Cardiac muscle cell (in vitro differentiated cells and primary cell): ENCODE data around the gene SIRPB2. TPM values are rescaled to one million over a fixed set of nuclear protein-coding genes. Genes with fewer than 3 reads are reported as not detected.

Experiments used
- DNase-seq, 2 donors: peaks; one replicate each; pipeline versions ENCODE4 v3.0.0 to v3.0.0-alpha.2; 2010 to 2017; ENCODE audit warnings: low read depth in 1 of 2, low spot score in 1 of 2
- H3K27ac ChIP-seq: fragments of 200-600 bp; sonication (generic); 2 replicates; pipeline ENCODE4 v1.5.1; 2016
- H3K27me3 ChIP-seq: fragments of 200-600 bp; sonication (generic); 2 replicates; pipeline ENCODE4 v1.6.0; 2016; ENCODE audit warnings: control low read depth
- H3K36me3 ChIP-seq: fragments of 200-600 bp; sonication (generic); 2 replicates; pipeline ENCODE4 v1.5.1; 2016; ENCODE audit warnings: control low read depth
- H3K4me1 ChIP-seq: fragments of 200-600 bp; sonication (generic); 2 replicates; pipeline ENCODE4 v1.8.1; 2017; ENCODE audit warnings: low read depth, mild to moderate bottlenecking, mixed run types
- H3K4me3 ChIP-seq: fragments of 200-600 bp; sonication (generic); 2 replicates; pipeline ENCODE4 v1.5.1; 2016; ENCODE audit warnings: mild to moderate bottlenecking
- H3K9me3 ChIP-seq: fragments of 200-600 bp; sonication (generic); 2 replicates; pipeline ENCODE4 v1.5.1; 2017; ENCODE audit warnings: low read depth, mild to moderate bottlenecking, control low read depth
- polyA plus RNA-seq: library from polyadenylated mRNA; unstranded; fragments of >200 nt; fragmentation: Nextera tagmentation; extraction: Ambion mirVana; gene quantifications from 2 replicates; pipeline ENCODE4 v1.2.1, GENCODE V29; 2016
- total RNA-seq: library from RNA; depleted of rRNA; stranded (reverse); fragments of >200 nt; gene quantifications from 2 replicates; pipeline ENCODE4 v1.2.3, GENCODE V29; 2016
- TF ChIP-seq, protein P1 (sequence below): IDR thresholded peaks from 2 replicates; pipeline ENCODE4 v1.5.1; 2012; ENCODE audit warnings: low read depth, mild to moderate bottlenecking, low read length

SIRPB2 gene
- total and polyA plus RNA-seq, 2 experiments from 2014 or later: not detected

DNA sequence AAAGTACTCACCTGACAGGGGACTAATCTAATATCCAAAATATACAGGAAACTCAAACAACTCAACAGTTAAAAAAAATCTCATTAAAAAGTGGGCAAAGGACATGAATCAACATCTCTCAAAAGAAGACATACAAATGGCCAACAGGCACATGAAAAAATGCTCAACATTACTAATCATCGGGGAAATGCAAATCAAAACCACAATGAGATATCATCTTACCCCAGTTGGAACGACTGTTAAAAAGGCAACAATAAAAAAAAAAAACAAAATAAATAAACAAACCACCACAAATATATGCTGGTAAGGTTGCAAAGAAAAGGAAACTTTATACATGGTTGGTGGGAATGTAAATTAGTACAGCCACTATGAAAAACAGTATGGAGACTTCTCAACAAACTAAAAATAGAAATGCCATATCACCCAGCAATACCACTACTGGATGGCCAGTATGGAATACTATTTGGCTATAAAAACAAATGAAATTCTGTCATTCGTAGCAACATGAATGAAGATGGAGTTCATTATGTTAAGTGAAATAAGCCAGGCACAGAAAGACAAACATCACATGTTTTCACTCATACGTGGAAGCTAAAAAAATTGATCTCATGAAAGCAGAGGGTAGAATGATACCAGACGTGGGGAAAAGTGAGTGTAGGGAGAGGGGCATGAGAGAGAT, 6.6 kb downstream of the SIRPB2 start:
- TF ChIP-seq, protein P1, sequence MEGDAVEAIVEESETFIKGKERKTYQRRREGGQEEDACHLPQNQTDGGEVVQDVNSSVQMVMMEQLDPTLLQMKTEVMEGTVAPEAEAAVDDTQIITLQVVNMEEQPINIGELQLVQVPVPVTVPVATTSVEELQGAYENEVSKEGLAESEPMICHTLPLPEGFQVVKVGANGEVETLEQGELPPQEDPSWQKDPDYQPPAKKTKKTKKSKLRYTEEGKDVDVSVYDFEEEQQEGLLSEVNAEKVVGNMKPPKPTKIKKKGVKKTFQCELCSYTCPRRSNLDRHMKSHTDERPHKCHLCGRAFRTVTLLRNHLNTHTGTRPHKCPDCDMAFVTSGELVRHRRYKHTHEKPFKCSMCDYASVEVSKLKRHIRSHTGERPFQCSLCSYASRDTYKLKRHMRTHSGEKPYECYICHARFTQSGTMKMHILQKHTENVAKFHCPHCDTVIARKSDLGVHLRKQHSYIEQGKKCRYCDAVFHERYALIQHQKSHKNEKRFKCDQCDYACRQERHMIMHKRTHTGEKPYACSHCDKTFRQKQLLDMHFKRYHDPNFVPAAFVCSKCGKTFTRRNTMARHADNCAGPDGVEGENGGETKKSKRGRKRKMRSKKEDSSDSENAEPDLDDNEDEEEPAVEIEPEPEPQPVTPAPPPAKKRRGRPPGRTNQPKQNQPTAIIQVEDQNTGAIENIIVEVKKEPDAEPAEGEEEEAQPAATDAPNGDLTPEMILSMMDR: no peak
- no peak overlapping the region for H3K4me3 ChIP-seq
- H3K27ac ChIP-seq: no peak overlapping the region
- H3K36me3 ChIP-seq: no peaks in the 10 kb centered on the region
- H3K27me3 ChIP-seq: peaks cover 13% of the 10 kb centered on the region
- H3K4me1 ChIP-seq: no peaks in the 10 kb centered on the region
- no peak for DNase-seq
- no peaks in the 10 kb centered on the region for H3K9me3 ChIP-seq

DNA sequence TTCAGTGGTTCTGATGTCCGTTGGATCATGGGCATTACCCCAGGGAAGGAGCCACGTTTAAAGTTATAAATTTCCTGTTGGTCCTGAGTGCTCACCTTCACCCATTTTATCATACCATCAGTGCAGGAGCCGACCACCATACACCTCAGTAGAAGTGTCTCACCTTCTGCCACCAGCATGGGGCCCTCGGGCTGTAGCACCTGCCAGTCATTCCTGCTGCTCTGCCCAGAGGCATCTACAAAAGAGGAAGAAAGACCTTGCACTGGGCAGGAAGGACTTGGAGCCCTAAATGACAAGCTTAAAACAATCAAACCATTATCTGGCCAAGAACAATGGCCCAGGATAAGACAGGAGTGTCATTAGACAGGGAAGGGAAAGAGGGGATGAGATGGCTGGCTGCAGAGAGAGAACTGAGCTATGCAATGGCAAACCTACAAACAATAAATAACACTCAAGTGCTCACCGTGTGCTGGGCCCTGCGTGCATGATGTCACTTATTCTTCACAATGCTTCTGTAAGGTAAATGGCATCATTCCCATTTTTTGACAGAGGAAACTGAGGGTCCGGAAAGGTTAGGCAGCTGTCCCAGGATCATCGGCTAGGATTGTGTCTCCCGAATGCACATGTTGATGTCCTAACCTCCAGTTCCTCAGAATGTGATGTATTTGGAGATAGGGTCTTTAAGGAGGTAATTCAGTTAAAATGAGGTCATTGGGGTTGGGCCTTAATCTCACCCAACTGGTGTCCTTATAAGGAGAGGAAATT, 11.2 kb downstream of the SIRPB2 start:
- Histone ChIP-seq H3K9me3 (no peaks in the 10 kb centered on the region), H3K36me3 (no peaks in the 10 kb centered on the region), H3K27ac (no peak overlapping the region), H3K4me1 (no peaks in the 10 kb centered on the region), H3K27me3 (peaks cover 2% of the 10 kb centered on the region), H3K4me3 (no peak overlapping the region)
- TF ChIP-seq, protein P1: no peak
- no peak for DNase-seq

DNA sequence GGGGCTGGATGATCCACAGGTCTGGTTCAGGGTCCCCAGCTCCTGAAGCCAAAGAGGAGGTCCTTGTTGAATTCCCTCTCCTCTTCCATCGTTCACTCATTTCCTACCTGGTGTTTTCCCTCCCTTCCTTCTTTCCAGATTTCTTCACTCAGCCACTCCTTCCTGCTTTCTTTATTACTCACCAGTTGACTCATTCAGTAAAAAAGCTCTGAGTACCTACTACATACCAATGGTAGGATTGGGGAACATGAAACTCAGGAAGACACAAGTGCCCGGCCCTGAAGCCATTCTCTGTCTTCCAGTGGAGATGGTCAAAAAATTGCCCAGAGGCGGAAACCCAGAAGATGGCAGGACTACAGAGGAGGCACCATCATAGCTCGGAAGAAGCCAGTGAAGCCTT, 12.7 kb downstream of the SIRPB2 start:
- Histone ChIP-seq H3K4me3 (no peak overlapping the region), H3K27me3 (peaks cover 2% of the 10 kb centered on the region), H3K36me3 (no peaks in the 10 kb centered on the region), H3K4me1 (no peaks in the 10 kb centered on the region), H3K27ac (no peak overlapping the region), H3K9me3 (no peaks in the 10 kb centered on the region)
- peak in 1 of 2 donors; percentile 23 for DNase-seq
- TF ChIP-seq, protein P1: no peak

DNA sequence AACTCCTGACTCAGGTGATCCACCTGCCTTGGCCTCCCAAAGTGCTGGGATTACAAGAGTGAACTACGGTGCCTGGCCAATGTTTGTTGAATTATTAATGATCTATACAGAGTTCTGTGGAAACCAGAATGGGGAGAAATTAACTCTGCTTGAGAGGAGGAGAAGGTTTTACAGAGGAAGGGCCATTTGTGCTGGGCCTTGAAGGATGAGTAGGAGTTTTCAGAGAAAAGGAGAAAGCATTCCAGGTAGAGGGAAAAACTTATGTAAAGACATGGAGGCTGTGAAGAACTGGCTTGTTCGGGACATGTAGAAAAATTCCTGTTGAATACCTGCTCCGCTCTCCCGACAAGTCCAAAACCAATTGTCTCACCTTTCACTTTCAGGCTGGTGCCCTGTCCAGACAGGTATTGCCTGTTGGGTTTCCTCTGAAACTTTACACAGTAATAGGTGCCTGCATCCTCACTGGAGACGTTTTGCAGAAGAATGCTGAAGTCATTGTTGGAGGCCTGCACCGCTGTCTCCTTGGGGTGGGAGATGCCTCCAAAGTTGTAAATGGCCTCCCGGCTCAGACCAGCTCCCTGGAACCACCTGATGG, 13.2 kb downstream of the SIRPB2 start:
- no peak overlapping the region for H3K27ac ChIP-seq

DNA sequence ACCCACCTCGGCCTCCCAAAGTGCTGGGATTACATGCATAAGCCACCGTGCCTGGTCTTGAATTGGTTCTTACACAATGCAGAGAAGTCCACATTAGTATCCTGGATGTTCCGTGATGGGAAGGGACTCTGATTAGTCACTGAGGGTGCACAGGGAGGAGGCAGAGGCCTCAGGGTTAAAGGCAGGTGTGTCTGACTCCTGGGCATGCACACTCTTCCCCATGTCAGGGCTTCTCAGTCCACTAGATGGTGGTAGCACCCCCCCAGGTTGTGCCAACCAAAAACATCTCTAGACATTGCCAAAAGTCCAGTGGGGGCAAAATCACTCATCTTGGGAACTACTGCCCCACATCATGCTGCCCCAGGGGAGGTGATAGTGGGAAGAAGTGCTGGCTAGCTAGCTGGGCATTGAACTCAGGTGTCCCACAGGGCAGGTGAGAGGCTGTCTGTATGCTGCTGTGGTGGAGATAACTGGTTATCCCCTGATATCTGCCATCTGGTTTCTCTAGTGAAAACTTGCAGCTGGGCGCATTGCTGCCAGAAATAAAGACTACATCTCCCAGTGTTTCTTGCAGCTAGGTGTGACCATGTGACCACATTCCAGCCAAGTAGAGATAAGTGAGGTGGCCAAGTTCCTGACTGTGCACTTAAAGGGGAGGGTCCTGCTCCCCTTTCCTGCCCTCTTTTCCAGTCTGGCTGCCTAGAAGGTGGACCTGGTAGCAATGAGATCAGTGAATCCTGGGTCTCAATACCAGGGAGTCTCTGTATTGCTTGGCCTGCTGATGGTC, 16.2 kb downstream of the SIRPB2 start:
- DNase-seq: peak in 1 of 2 donors; percentile 33
- H3K9me3 ChIP-seq: no peaks in the 10 kb centered on the region

More for the DNA sequence above, 13.2 kb downstream of the SIRPB2 start:
- no peaks in the 10 kb centered on the region for H3K9me3 ChIP-seq
- TF ChIP-seq, protein P1: no peak
- peaks cover 2% of the 10 kb centered on the region for H3K27me3 ChIP-seq
- H3K4me1 ChIP-seq: no peaks in the 10 kb centered on the region
- H3K36me3 ChIP-seq: no peaks in the 10 kb centered on the region
- DNase-seq: no peak
- H3K4me3 ChIP-seq: no peak overlapping the region

More for the DNA sequence above, 16.2 kb downstream of the SIRPB2 start:
- Histone ChIP-seq H3K4me3 (no peak overlapping the region), H3K27me3 (no peaks in the 10 kb centered on the region), H3K36me3 (no peaks in the 10 kb centered on the region), H3K27ac (no peak overlapping the region), H3K4me1 (no peaks in the 10 kb centered on the region)
- TF ChIP-seq, protein P1: no peak
